ENCODE measurements around the gene MDN1.

- TF ChIP-seq CTCF (conservative IDR thresholded peaks at IDR 0.05; ENCODE audit: low read length) (no peak), EZH2phosphoT487 (IDR thresholded peaks at IDR 0.05; ENCODE audit: borderline replicate concordance, low read depth, low read length) (no peak)
Observed at GRCh38 chr6:89776583-89777233, 42.9 kb downstream of the MDN1 start.

All from OCI-LY7 (cell line).